Naive thymus-derived CD8-positive, alpha-beta T cell (primary cell): ENCODE results near the gene OR2A42. TPM values are rescaled to one million over a fixed set of nuclear protein-coding genes. Genes with fewer than 3 reads are reported as not detected.
"Not testable (repeated sequence)": the region's sequence is repeated elsewhere in the genome, so short reads cannot be mapped to it uniquely, and the experiment has no call there.

Experiments used
- ATAC-seq, 2 donors: fragments of 150-1000 bp; cut with Tn5 transposase in 1 of 2; sonication (Bioruptor Pico), chemical (Tn5 transposase) in 1 of 2; 1 replicate in 1 of 2; 2 replicates in 1 of 2; pipeline ENCODE4 v1.10.0; 2021; ENCODE audit warnings: mild to moderate bottlenecking in 2 of 2, moderate library complexity in 2 of 2
- POLR2A ChIA-PET: fragments of 350-600 bp; sonication (Branson Sonifier 250); formaldehyde crosslinking; loops from one replicate; lab custom pipeline; 2021; ENCODE audit warnings: antibody characterized with exemption; lab: Charles Lee
- DNase-seq, 10 donors: peaks; one replicate each; pipeline versions ENCODE4 v3.0.0 to v3.0.0-alpha.2; 2020 to 2022
- H3K27ac Mint-ChIP-seq, 10 donors: one replicate each; pipeline ENCODE4 v1.8.0; 2020 to 2022; ENCODE audit warnings: mild to moderate bottlenecking in 10 of 10, mixed read lengths in 10 of 10, moderate library complexity in 4 of 10, inconsistent platforms in 1 of 10
- H3K27me3 Mint-ChIP-seq, 5 donors: one replicate each; pipeline ENCODE4 v1.8.0; 2021 to 2022; ENCODE audit warnings: mixed read lengths in 5 of 5
- H3K36me3 Mint-ChIP-seq, 3 donors: one replicate each; pipeline ENCODE4 v1.8.0; 2020 to 2022; ENCODE audit warnings: mixed read lengths in 3 of 3, mild to moderate bottlenecking in 2 of 3, inconsistent platforms in 1 of 3
- H3K4me1 Mint-ChIP-seq, 4 donors: one replicate each; pipeline ENCODE4 v1.8.0; 2021 to 2022; ENCODE audit warnings: mixed read lengths in 4 of 4
- H3K4me3 Mint-ChIP-seq, 10 donors: one replicate each; pipeline ENCODE4 v1.8.0; 2020 to 2022; ENCODE audit warnings: mild to moderate bottlenecking in 10 of 10, mixed read lengths in 10 of 10, moderate library complexity in 6 of 10, inconsistent platforms in 1 of 10
- H3K9me3 Mint-ChIP-seq, 9 donors: one replicate each; pipeline ENCODE4 v1.8.0; 2020 to 2022; ENCODE audit warnings: mixed read lengths in 9 of 9, mild to moderate bottlenecking in 3 of 9, inconsistent platforms in 1 of 9, moderate library complexity in 1 of 9
- polyA plus RNA-seq, 3 donors: library from polyadenylated mRNA; unstranded; fragments of 300-500 nt; fragmentation: Illumina TruSeq; gene quantifications; one replicate each; pipeline ENCODE4 v1.2.3, GENCODE V29; 2021
- total RNA-seq, 8 experiments: library from RNA in 2 of 8; stranded (reverse) in 2 of 8; gene quantifications; one replicate each; pipeline ENCODE4 v1.2.3 and lab custom pipeline; 2021 to 2026

Gene OR2A42, protein sequence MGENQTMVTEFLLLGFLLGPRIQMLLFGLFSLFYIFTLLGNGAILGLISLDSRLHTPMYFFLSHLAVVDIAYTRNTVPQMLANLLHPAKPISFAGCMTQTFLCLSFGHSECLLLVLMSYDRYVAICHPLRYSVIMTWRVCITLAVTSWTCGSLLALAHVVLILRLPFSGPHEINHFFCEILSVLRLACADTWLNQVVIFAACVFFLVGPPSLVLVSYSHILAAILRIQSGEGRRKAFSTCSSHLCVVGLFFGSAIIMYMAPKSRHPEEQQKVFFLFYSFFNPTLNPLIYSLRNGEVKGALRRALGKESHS
- total RNA-seq (under 1 TPM in 1 of 2 experiments, not detected in 1; 0.16 TPM), polyA plus RNA-seq (under 1 TPM in 1 of 3 donors, not detected in 2; 0.09 TPM), total RNA-seq (lab: John Stamatoyannopoulos, UW) (0 to 0.09 (median 0) reads per million in 6 experiments)

GRCh38 chr7:144239365-144239764 is at the start of gene OR2A42:
TSS of gene OR2A42 (minus strand) at chr7:144239605. CDS start at chr7:144232843, 6,762 bp downstream.
- H3K27ac Mint-ChIP-seq, H3K4me1 Mint-ChIP-seq, ATAC-seq, H3K36me3 Mint-ChIP-seq, H3K4me3 Mint-ChIP-seq, DNase-seq, POLR2A ChIA-PET, H3K27me3 Mint-ChIP-seq, H3K9me3 Mint-ChIP-seq: not testable (repeated sequence)

DNA sequence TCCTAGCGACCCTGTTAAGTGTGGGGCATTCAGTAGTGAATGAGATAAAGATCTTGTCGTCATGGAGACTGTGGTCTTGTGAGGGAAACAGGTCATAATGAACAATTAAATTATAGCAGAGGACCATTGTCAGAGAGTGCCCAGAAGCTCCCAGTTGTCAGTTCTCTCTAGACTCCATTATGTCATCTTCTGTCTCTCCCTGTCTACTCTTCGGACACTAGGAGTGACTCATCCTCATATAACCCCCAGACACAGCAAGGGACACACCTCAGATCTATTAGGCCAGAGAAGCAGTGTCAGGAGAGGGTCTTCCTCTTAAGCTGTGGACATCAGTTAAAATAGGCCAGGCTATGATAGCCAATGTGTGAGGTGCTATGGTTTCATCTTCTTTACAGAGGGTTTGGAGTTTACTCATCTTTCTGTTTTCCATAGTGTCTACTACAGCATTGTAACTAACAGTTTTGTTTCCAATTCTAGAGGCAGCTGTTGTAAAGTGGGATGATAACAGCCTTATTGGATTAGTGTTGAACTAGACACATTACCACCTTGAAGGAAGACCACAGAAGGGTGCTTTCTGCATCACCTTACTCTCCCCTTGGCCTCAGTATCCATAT is 47.9 kb upstream of the OR2A42 start:
- H3K9me3 Mint-ChIP-seq, H3K36me3 Mint-ChIP-seq, H3K4me3 Mint-ChIP-seq, H3K4me1 Mint-ChIP-seq, H3K27ac Mint-ChIP-seq, DNase-seq, H3K27me3 Mint-ChIP-seq, POLR2A ChIA-PET: not testable (repeated sequence)
- peak in 1 of 2 donors; percentile 39 for ATAC-seq

GRCh38 chr7:144283716-144284115 is 44.3 kb upstream of the OR2A42 start:
- ATAC-seq, H3K4me1 Mint-ChIP-seq, DNase-seq, H3K27ac Mint-ChIP-seq, H3K4me3 Mint-ChIP-seq, H3K36me3 Mint-ChIP-seq, H3K9me3 Mint-ChIP-seq, H3K27me3 Mint-ChIP-seq, POLR2A ChIA-PET: not testable (repeated sequence)

DNA sequence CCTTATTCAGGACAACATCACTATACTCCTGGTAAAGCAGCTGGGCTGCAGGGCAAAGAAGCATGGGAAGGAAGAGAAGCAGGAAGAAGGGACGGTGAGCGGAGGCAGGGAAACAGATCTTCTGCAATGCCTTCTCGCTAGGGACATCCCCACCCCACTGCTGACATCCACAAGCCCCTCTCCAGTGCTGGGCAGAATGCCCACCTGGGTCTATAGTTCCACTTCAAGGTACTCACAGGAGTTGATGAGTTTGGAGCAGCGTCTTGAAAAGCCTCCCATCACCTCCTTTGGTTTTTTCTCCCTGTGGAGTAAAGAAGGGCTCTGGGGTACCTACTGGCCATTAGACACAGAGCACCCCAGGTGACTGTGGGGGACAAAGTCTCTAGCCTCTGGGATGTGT is 43.1 kb upstream of the OR2A42 start:
- H3K27ac Mint-ChIP-seq, H3K4me1 Mint-ChIP-seq, H3K4me3 Mint-ChIP-seq, ATAC-seq, POLR2A ChIA-PET, H3K9me3 Mint-ChIP-seq, H3K36me3 Mint-ChIP-seq, H3K27me3 Mint-ChIP-seq: not testable (repeated sequence)
- peak in 1 of 10 donors; percentile 43 for DNase-seq

GRCh38 chr7:144281981-144282380 is 42.6 kb upstream of the OR2A42 start:
- H3K4me1 Mint-ChIP-seq, H3K9me3 Mint-ChIP-seq, H3K36me3 Mint-ChIP-seq, H3K27ac Mint-ChIP-seq, POLR2A ChIA-PET, H3K27me3 Mint-ChIP-seq, DNase-seq, ATAC-seq, H3K4me3 Mint-ChIP-seq: not testable (repeated sequence)

- H3K4me1 Mint-ChIP-seq, H3K27ac Mint-ChIP-seq, H3K36me3 Mint-ChIP-seq, H3K9me3 Mint-ChIP-seq, POLR2A ChIA-PET, H3K4me3 Mint-ChIP-seq, H3K27me3 Mint-ChIP-seq, ATAC-seq, DNase-seq: not testable (repeated sequence)
Measured at GRCh38 chr7:144280010-144280409, 40.6 kb upstream of the OR2A42 start.

DNA sequence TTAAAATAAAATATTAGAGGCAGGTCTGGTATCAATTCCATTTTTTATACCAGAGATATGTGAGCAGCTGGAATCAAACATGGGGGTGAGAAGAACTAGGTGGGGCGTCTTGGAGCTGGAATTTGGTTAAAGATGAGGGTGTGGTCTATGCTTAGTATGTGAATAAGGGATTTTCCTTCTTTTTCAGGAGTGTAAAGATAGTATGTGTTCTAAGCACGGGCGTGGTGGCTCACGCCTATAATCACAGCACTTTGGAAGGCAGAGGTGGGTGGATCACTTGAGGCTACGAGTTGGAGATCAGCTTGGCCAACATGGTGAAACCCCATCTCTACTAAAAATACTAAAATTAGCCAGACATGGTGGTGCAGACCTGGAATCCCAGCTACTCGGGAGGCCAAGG is 35.9 kb upstream of the OR2A42 start:
- H3K9me3 Mint-ChIP-seq, DNase-seq, H3K36me3 Mint-ChIP-seq, POLR2A ChIA-PET, ATAC-seq, H3K4me1 Mint-ChIP-seq, H3K27me3 Mint-ChIP-seq, H3K27ac Mint-ChIP-seq, H3K4me3 Mint-ChIP-seq: not testable (repeated sequence)

DNA sequence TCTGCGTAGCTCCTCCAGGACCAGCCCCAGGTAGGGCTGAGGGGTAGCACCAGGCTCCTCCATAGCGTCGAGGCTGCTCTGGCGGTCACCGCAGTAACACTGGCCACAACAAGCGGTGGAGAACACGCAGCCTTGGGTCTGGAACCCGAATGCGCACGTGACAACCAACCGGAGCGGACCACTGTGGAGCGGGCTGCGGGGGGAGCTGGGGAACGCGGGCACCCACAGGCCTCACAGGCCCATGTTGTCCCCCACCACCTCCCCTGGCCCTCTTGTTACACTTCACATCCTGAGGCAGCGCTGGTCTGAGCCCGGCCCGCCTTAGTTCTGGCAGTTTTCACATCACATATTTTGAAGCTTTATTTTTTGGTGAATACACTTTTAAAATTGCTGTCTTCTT is 29.8 kb upstream of the OR2A42 start, which contains the start of gene CTAGE8:
TSS of gene CTAGE8 (minus strand) at position 101 of the 400 bp plus-strand sequence. CDS start at position 63, 38 bp downstream.
- H3K4me3 Mint-ChIP-seq, H3K27ac Mint-ChIP-seq, H3K27me3 Mint-ChIP-seq, H3K36me3 Mint-ChIP-seq, POLR2A ChIA-PET, ATAC-seq, H3K4me1 Mint-ChIP-seq, DNase-seq, H3K9me3 Mint-ChIP-seq: not testable (repeated sequence)

DNA sequence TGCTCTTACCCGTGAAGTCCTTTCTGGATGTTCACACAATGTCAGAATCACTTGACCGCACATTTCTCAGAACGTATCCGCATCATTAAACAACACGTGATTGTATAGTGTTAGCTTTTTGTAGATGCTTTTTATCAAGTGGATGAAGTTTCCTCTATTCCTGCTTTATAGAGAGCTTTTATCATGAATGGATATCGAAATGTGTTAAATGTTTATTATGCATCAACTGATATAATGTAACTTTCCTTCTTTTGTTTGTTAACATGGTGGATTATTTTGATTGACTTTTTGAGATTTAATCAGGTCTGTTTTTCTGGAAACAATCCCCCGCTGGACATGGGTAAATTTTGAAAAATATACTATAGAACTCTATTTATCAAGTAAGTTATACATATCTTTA is 25.3 kb upstream of the OR2A42 start, which contains the start of gene OR2A7:
TSS of gene OR2A7 (minus strand) at position 101 of the 400 bp plus-strand sequence. CDS start 5,164 bp downstream, outside the sequence.
- H3K4me3 Mint-ChIP-seq, POLR2A ChIA-PET, H3K27me3 Mint-ChIP-seq, H3K9me3 Mint-ChIP-seq, H3K27ac Mint-ChIP-seq, H3K36me3 Mint-ChIP-seq, DNase-seq, ATAC-seq, H3K4me1 Mint-ChIP-seq: not testable (repeated sequence)

DNA sequence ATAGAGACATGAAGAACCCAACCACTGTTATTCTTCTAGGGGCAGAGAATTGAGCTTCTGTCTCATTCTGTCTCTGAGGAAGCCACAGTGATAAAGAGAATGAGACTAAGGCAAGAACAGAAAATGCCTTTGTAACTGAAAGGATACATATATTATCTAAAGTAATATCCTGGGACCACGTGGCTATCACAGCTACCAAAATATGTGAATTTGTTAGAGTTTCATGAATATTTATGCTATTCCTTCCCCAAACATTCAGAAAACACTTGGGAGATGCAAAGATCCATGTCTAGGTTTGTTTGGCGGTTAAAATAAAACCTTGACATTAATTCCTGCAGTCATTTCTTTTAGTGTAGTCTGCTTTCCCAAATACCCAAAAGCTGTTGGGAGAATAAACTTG is 22.7 kb upstream of the OR2A42 start:
- ATAC-seq, DNase-seq, H3K4me3 Mint-ChIP-seq, H3K27ac Mint-ChIP-seq, H3K36me3 Mint-ChIP-seq, H3K9me3 Mint-ChIP-seq, H3K4me1 Mint-ChIP-seq, H3K27me3 Mint-ChIP-seq, POLR2A ChIA-PET: not testable (repeated sequence)

DNA sequence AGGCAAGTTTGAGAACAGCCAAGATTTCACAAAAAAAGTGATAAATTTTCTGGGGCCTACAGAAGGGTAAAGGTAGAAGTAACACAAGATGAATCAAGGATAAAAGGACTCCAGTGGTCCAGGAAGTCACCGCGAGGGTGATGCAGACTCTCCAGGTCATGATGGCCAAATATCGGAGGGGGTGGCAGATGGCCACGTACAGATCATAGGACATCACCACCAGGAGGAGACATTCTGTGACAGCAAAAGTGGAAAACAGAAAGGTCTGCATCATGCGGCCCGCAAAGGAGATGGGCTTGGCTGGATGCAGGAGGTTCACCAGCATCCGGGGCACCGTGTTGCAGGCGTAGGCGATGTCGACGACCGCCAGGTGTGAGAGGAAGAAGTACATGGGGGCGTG is 19.7 kb upstream of the OR2A42 start:
- H3K36me3 Mint-ChIP-seq, H3K27ac Mint-ChIP-seq, H3K4me3 Mint-ChIP-seq, H3K27me3 Mint-ChIP-seq, DNase-seq, ATAC-seq, H3K4me1 Mint-ChIP-seq, POLR2A ChIA-PET, H3K9me3 Mint-ChIP-seq: not testable (repeated sequence)

DNA sequence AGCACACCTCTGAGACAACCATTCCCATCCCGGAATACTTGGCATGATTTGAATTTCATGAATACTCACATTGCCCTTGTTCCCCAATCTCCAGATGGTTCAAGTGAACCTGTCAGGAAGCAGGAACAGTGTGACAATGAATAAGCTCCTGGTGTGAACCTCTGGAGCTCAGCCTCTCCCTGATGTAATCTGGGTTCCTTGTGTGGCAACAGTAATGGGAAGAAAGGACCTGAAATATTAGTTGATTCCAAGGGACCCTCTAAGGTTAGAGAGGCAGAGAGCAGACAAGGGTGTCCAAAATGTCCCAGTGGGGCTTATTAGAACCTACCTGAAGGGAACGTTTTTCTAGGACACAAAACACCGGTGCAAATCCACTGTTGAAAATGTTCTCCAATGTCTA is 16.7 kb upstream of the OR2A42 start:
- Mint-ChIP-seq H3K9me3 (no peaks in the 10 kb centered on the region), H3K27me3 (no peaks in the 10 kb centered on the region), H3K36me3 (no peaks in the 10 kb centered on the region), H3K4me3 (no peak overlapping the region), H3K4me1 (no peaks in the 10 kb centered on the region), H3K27ac (no peak overlapping the region)
- no peak for ATAC-seq
- no peak for DNase-seq
- POLR2A ChIA-PET = no interaction called here

- no peaks in the 10 kb centered on the region for H3K9me3 Mint-ChIP-seq
- H3K27ac Mint-ChIP-seq = no peak overlapping the region
- H3K36me3 Mint-ChIP-seq = no peaks in the 10 kb centered on the region
- no peak overlapping the region for H3K4me3 Mint-ChIP-seq
- H3K4me1 Mint-ChIP-seq = no peaks in the 10 kb centered on the region
- DNase-seq (no peak), ATAC-seq (no peak)
- no peaks in the 10 kb centered on the region for H3K27me3 Mint-ChIP-seq
- POLR2A ChIA-PET = no interaction called here
Measured at GRCh38 chr7:144255471-144255897, 16.1 kb upstream of the OR2A42 start.
